Activated CD4-positive, alpha-beta T cell treated with anti-CD3 and anti-CD28 coated beads for 36 hours (primary cell): ENCODE measurements around the gene DGKG. TPM values are rescaled to one million over a fixed set of nuclear protein-coding genes. Genes with fewer than 3 reads are reported as not detected.

Experiments used
- ATAC-seq: fragments of 200-7000 bp; cut with Tn5 transposase; one replicate; pipeline ENCODE4 v1.10.0; 2021; ENCODE audit warnings: mild to moderate bottlenecking, moderate library complexity
- CTCF ChIA-PET: fragments of 350-600 bp; sonication (Branson Sonifier 250); formaldehyde crosslinking; loops from one replicate; lab custom pipeline; 2021; ENCODE audit warnings: antibody characterized with exemption; lab: Charles Lee
- POLR2A ChIA-PET: fragments of 350-600 bp; sonication (Branson Sonifier 250); formaldehyde crosslinking; loops from one replicate; lab custom pipeline; 2021; ENCODE audit warnings: antibody characterized with exemption, inconsistent platforms; lab: Charles Lee
- DNase-seq: peaks from one replicate; pipeline ENCODE4 v3.0.0-alpha.2; 2020
- H3K27ac Mint-ChIP-seq: one replicate; pipeline ENCODE4 v1.8.0; 2021; ENCODE audit warnings: mixed read lengths
- H3K27me3 Mint-ChIP-seq: one replicate; pipeline ENCODE4 v1.8.0; 2021; ENCODE audit warnings: mixed read lengths
- H3K36me3 Mint-ChIP-seq: one replicate; pipeline ENCODE4 v1.8.0; 2021; ENCODE audit warnings: low read depth, mixed read lengths
- H3K4me1 Mint-ChIP-seq: one replicate; pipeline ENCODE4 v1.8.0; 2021; ENCODE audit warnings: mixed read lengths
- H3K4me3 Mint-ChIP-seq: one replicate; pipeline ENCODE4 v1.8.0; 2021; ENCODE audit warnings: mild to moderate bottlenecking, moderate library complexity, mixed read lengths
- H3K9me3 Mint-ChIP-seq: one replicate; pipeline ENCODE4 v1.8.0; 2021; ENCODE audit warnings: low read depth, mixed read lengths
- intact Hi-C, 2 experiments: fragments of 100-400 bp; cut with DNase I in 1 of 2; cut with micrococcal nuclease in 1 of 2; formaldehyde crosslinking; loops; one replicate each; pipeline versions ENCODE4 v1.14.2 to v1.15.1; 2022 to 2024; cut with DNase I, micrococcal nuclease
- total RNA-seq, 2 experiments: library from RNA; stranded (reverse); gene quantifications; one replicate each; pipeline ENCODE4 v1.2.3, GENCODE V29; 2021

The DGKG gene
- total RNA-seq, 2 experiments from 2014 or later, result 0.71 to 1.3 TPM

DNA sequence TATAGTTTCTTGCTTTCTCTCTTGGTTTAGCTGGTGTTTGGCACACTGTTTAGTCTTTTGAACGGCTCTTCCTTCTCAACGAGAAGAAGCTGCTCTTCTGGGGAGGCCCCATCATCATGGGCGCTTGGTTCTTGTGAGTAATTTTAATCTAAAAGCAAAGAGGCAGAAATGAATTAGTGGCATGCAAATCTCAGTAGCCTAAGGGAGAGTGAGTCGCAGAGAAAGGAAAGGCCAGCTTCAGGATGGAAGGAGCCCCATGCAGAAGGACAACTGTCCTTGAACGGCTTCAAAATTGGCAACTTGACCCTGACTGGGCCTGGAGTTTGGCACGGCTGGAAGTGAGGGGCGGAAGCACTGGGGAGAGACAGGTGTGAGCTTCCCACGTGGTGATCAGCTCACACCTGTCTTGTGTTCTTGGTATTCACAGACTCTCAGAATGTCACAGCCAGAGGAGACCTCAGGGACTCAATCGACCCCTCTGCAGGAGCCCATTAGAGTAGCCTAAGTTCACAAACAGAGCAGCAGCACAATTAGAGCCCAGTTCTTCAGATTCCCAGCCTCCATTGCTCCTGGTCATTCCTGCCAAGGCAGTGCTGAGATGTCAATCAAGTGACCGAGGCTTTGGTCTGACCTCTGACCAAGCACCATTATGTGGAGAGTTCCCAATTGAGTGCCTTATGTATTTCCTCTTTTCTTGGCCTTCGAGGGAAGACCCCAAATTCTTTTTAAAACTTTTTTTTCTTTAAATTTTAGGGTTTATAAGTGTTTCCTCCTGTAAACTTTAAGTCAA, 211.8 kb downstream of the DGKG start:
- intact Hi-C loops, result loop anchor here (2.0 to 5.0 kb wide), 2 partner anchors 39 to 387 kb away; no protein-coding TSS in a partner anchor
- DNase-seq (no peak), ATAC-seq (no peak)
- H3K4me3 Mint-ChIP-seq, result no peak overlapping the region
- CTCF ChIA-PET, result no interaction called here
- no peaks in the 10 kb centered on the region for H3K36me3 Mint-ChIP-seq
- no peaks in the 10 kb centered on the region for H3K9me3 Mint-ChIP-seq
- H3K27me3 Mint-ChIP-seq, result peaks cover 38% of the 10 kb centered on the region
- POLR2A ChIA-PET, result no interaction called here
- H3K4me1 Mint-ChIP-seq, result peaks cover 13% of the 10 kb centered on the region
- H3K27ac Mint-ChIP-seq, result no peak overlapping the region

DNA sequence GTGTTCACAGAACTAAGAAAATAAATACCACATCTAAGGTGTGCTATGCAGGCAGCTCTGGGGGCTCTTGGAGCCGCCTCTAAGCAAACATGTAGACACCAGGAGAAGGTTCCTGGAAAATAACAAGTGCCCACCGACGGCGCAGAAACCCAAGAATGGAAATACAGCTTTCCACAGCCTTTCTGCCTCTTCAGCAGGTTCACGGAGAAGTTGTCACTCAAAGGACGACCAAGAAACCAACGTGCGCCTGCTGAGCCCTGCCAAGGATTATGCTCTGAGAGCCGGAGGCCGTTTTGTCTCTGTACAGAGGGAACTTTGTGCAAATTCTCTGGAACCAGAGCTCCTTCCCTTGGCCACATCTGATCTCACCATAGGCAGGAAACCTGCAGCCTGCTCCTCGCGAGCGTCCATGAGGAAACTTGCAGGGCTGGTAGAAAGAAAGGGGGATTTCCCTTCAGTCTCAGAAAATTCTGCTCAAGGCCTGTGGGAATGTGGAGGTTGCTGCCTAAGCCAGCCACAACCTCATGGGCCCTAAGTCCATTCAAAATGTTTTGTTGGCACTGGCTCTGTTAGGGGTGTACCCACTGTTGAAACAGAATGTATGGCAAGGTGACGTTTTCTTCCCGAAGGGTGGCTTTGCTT, 212.6 kb downstream of the DGKG start:
- Mint-ChIP-seq H3K9me3 (no peaks in the 10 kb centered on the region), H3K4me3 (no peak overlapping the region), H3K27me3 (peaks cover 37% of the 10 kb centered on the region), H3K36me3 (no peaks in the 10 kb centered on the region), H3K27ac (no peak overlapping the region), H3K4me1 (peaks cover 13% of the 10 kb centered on the region)
- ATAC-seq (no peak), DNase-seq (no peak)
- intact Hi-C loops, result no loop called here
- ChIA-PET POLR2A (no interaction called here), CTCF (no interaction called here)

DNA sequence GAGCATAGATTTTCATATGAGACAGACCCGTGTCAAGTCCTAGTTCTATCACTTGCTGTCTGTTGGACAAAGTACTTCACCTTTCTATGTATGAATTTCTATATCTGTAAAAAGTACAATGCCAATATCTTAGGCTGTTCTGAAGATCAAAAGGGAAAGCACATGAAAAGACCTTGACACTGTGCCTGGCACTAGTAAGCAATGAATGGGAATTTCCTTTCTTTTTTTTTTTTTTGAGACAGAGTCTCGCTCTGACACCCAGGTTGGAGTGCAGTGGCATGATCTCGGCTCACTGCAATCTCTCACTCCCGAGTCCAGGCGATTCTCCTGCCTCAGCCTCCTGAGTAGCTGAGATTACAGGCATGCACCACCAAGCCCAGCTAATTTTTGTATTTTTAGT, 217.8 kb downstream of the DGKG start:
- ChIA-PET POLR2A (no interaction called here), CTCF (no interaction called here)
- peaks cover 14% of the 10 kb centered on the region for H3K27me3 Mint-ChIP-seq
- no peak overlapping the region for H3K4me3 Mint-ChIP-seq
- H3K9me3 Mint-ChIP-seq, result no peaks in the 10 kb centered on the region
- intact Hi-C loops, result no loop called here
- no peaks in the 10 kb centered on the region for H3K4me1 Mint-ChIP-seq
- DNase-seq (no peak), ATAC-seq (no peak)
- no peak overlapping the region for H3K27ac Mint-ChIP-seq
- H3K36me3 Mint-ChIP-seq, result no peaks in the 10 kb centered on the region

DNA sequence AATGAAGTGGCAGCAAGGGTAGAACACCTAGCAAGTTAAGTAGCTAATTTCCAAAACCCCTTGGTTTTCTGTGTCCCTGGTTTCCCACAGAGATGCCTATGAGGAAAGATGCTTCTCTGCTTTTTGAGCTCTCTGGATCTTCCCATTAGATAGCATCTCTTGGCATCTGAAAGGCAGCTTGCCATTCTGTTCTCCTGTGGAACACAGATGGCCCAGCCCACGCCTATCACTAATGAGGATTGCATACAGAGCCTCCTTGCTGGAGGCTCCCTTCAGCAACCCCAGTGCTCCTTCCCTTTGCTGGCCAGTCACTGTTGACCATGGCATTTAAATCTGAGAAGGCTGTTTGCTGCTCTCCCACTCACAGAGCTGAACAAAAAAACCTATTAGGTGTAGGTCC, 218.8 kb downstream of the DGKG start:
- H3K27me3 Mint-ChIP-seq, result peaks cover 12% of the 10 kb centered on the region
- DNase-seq, result no peak
- H3K4me1 Mint-ChIP-seq, result no peaks in the 10 kb centered on the region
- H3K36me3 Mint-ChIP-seq, result no peaks in the 10 kb centered on the region
- no peak for ATAC-seq
- intact Hi-C loops, result no loop called here
- H3K9me3 Mint-ChIP-seq, result no peaks in the 10 kb centered on the region
- ChIA-PET POLR2A (interaction anchor here (0.6 to 0.8 kb wide), 2 partner anchors 560 to 1299 kb away, joined by 3 read pairs; no protein-coding TSS in a partner anchor), CTCF (no interaction called here)
- H3K4me3 Mint-ChIP-seq, result no peak overlapping the region
- no peak overlapping the region for H3K27ac Mint-ChIP-seq

DNA sequence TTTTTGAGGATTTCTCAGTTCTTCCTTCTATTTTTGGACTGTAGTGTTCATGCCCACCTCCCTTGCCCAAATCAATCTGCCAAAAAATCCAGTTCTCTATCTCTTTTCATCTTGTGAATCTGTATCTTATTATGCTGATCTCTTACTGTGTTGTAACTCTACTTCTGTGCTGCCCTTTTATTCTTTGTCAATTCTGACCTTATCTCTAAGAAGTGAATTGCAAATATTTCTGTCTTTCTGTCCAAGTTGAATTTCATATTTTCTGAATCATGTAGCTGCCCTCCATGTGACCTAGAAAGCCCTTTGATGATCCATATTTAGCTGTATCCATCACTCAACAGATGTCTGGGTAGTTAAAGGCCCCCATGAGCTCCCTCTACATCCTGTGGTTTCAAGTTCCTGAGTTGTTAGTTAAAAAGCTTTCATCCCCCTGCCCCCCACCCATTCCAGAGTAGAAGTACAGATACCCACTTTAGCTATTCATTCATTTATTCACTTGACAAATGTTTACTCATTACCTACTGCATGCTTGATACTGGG, 219.6 kb downstream of the DGKG start:
- Mint-ChIP-seq H3K27me3 (peaks cover 12% of the 10 kb centered on the region), H3K4me1 (no peaks in the 10 kb centered on the region), H3K36me3 (no peaks in the 10 kb centered on the region), H3K9me3 (no peaks in the 10 kb centered on the region), H3K27ac (no peak overlapping the region), H3K4me3 (no peak overlapping the region)
- intact Hi-C loops, result no loop called here
- no peak for ATAC-seq
- CTCF ChIA-PET, result interaction anchor here (0.7 kb wide), 1 partner anchor 277 kb away, joined by 3 read pairs; no protein-coding TSS in a partner anchor
- POLR2A ChIA-PET, result interaction anchor here (0.6 to 0.8 kb wide), 2 partner anchors 561 to 1300 kb away, joined by 3 read pairs; no protein-coding TSS in a partner anchor
- no peak for DNase-seq

DNA sequence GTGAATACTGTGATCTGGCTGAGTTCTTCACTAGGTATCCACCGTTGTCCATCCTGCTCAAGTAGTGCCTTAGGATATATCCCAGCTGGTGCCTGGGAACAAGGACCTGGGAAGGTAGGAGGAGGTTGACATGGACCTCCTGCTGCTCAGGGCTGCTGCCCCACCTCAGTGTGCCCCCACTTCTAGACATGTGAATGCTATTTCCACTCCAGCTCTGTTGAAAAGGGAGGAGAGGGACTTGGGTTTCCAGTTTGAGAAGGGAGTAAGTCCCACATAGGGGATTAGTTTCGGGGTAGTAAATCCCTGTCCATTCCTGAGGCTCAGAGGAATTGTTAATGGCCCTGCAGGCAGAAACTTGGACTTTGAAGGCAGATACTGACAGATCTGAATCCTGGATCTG, 220.2 kb downstream of the DGKG start:
- Mint-ChIP-seq H3K4me3 (no peak overlapping the region), H3K27ac (no peak overlapping the region), H3K4me1 (no peaks in the 10 kb centered on the region), H3K9me3 (no peaks in the 10 kb centered on the region), H3K36me3 (no peaks in the 10 kb centered on the region), H3K27me3 (peaks cover 12% of the 10 kb centered on the region)
- ChIA-PET POLR2A (no interaction called here), CTCF (interaction anchor here (0.7 kb wide), 1 partner anchor 278 kb away, joined by 3 read pairs; no protein-coding TSS in a partner anchor)
- DNase-seq, result no peak
- ATAC-seq, result no peak
- intact Hi-C loops, result no loop called here

DNA sequence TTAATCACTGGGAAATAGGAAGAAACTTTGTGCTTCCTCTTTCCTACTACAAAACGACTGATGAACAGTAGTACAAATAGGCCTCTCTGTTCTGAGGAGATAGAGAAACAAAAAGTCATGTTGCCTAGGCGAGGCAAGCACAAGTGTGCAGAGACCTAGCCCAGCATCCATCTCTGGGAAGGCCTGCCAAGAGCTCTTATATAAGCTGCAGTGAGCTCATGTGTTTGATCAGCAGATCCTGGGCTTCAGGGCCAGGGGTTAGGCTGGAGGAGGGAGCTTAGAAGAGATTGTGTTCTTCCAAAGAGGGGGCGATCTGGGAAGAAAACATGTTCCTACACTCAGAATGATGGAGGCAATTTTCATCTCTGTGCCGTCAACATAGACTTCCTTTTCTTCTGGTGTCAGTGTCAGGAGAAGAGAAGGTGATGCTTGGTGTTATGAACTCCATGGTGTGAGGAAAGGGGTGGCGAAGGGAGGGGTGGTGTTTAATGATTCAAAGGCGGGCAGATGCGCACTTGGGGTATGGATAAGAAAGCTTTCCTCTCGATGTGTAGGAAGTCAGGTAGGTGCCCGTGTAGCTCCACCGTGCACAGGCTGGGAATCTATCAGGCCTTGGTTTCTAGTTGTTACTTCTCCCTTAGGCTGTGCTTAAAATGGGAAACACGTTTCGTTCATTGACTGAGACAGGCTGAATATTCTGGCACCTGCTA, 223.6 kb downstream of the DGKG start:
- CTCF ChIA-PET, result interaction anchor here (0.6 to 1.5 kb wide), 2 partner anchors 46 to 195 kb away, joined by 3 read pairs; no protein-coding TSS in a partner anchor
- H3K27ac Mint-ChIP-seq, result no peak overlapping the region

DNA sequence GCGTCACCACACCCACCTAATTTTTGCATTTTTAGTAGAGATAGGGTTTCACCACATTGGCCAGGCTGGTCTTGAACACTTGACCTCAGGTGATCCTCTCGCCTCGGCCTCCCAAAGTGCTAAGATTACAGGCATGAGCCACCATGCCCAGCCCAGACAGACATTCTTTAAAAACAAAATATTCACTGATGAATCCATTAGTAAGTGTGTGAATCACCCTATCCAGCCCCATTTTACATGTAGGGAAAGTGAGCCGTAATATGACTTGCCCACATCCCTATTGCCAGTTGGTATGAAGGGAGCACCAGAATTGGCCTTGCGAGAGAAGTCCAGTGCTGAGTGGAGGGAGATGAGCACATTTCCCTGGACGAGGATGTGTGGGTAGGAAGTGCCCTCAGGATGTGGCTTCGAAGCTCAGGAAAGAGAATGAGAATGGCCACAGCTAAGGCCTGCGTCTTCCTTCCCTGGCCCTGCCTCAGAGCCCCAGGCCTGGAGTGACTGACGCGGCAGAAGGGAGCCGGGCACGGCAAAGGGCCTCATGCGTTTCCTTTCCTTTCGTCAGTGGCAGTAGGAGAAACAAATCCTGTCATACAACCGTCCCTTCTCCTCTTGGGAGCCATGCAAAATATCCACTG, 224.9 kb downstream of the DGKG start:
- ChIA-PET POLR2A (no interaction called here), CTCF (no interaction called here)
- ATAC-seq (no peak), DNase-seq (no peak)
- Mint-ChIP-seq H3K9me3 (no peaks in the 10 kb centered on the region), H3K27me3 (peaks cover 6% of the 10 kb centered on the region), H3K27ac (no peak overlapping the region), H3K36me3 (no peaks in the 10 kb centered on the region), H3K4me3 (no peak overlapping the region), H3K4me1 (no peaks in the 10 kb centered on the region)
- intact Hi-C loops, result no loop called here

More for the DNA sequence above, 223.6 kb downstream of the DGKG start:
- H3K9me3 Mint-ChIP-seq, result no peaks in the 10 kb centered on the region
- ATAC-seq (no peak), DNase-seq (no peak)
- H3K36me3 Mint-ChIP-seq, result no peaks in the 10 kb centered on the region
- H3K4me3 Mint-ChIP-seq, result no peak overlapping the region
- POLR2A ChIA-PET, result no interaction called here
- intact Hi-C loops, result no loop called here
- peaks cover 8% of the 10 kb centered on the region for H3K27me3 Mint-ChIP-seq
- H3K4me1 Mint-ChIP-seq, result no peaks in the 10 kb centered on the region

DNA sequence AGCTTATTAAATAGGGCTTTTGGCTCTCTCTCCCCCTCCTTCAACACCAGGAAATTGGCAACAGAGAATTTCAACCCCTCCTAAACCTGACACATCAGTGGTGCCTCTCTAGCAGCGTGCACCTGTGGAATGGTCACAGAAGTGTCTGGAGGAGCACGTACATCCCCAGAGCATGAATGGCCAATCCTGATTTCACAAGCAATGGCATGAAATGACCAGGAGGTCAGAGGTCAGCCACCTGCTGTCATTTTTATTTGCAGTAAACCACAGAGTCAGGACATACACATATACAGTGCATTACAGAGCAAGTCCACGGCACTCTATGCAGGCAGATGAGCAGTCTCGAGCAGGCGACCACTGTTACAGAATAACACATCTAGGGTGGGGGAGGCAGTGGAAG, 228.1 kb downstream of the DGKG start:
- intact Hi-C loops, result no loop called here
- H3K4me3 Mint-ChIP-seq, result no peak overlapping the region
- ChIA-PET POLR2A (no interaction called here), CTCF (interaction anchor here (0.6 kb wide), 2 partner anchors 15 to 133 kb away, joined by 3 to 4 read pairs; no protein-coding TSS in a partner anchor)
- H3K27ac Mint-ChIP-seq, result no peak overlapping the region
- H3K9me3 Mint-ChIP-seq, result no peaks in the 10 kb centered on the region
- ATAC-seq (no peak), DNase-seq (no peak)
- no peaks in the 10 kb centered on the region for H3K4me1 Mint-ChIP-seq
- peaks cover 8% of the 10 kb centered on the region for H3K27me3 Mint-ChIP-seq
- H3K36me3 Mint-ChIP-seq, result no peaks in the 10 kb centered on the region

DNA sequence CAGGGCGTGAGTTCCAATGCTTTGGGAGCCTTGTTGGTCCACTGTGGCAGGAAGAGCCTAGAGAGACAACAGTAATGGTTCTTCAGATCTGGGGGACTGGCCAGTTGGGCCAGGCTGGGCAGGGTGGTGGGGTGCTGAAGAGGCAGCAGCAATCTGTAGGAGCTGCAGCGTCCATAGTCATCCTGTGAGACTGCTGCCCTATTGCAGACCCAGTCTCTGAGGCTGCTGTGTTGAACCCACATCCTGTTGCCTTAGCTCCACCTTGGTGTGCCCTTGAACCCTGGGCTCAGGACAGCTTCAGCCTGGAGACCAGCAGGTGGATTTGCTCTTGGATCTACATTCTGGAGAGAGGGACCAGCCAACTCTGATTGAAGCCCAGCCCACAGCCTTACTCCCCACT, 229.5 kb downstream of the DGKG start:
- no peaks in the 10 kb centered on the region for H3K36me3 Mint-ChIP-seq
- peaks cover 8% of the 10 kb centered on the region for H3K27me3 Mint-ChIP-seq
- H3K27ac Mint-ChIP-seq, result no peak overlapping the region
- H3K4me3 Mint-ChIP-seq, result no peak overlapping the region
- DNase-seq, result no peak
- intact Hi-C loops, result no loop called here
- no peak for ATAC-seq
- no peaks in the 10 kb centered on the region for H3K4me1 Mint-ChIP-seq
- ChIA-PET POLR2A (no interaction called here), CTCF (no interaction called here)
- no peaks in the 10 kb centered on the region for H3K9me3 Mint-ChIP-seq

DNA sequence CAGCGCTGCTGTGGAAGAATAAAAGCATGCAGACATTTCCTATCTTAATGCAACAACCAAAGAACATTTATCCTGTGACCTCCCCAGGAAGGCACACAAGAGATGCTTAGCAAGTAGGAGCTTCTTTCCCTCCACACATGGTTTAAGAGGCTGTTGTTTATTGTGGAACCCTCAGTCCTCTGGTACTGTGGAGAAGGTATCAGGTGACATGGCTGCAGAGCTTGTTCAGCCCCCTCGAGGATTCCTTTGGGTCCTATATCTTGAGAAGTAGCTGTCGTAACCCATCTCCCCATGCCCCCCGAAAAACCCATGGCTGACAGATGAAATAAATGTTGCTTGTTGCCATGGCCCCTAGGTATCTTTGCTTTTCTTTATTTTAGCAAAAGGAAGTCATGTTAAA, 232.8 kb downstream of the DGKG start:
- H3K9me3 Mint-ChIP-seq, result no peaks in the 10 kb centered on the region
- no peak for ATAC-seq
- DNase-seq, result no peak
- H3K27me3 Mint-ChIP-seq, result peaks cover 4% of the 10 kb centered on the region
- H3K4me1 Mint-ChIP-seq, result no peaks in the 10 kb centered on the region
- intact Hi-C loops, result no loop called here
- H3K36me3 Mint-ChIP-seq, result no peaks in the 10 kb centered on the region
- no peak overlapping the region for H3K4me3 Mint-ChIP-seq
- POLR2A ChIA-PET, result no interaction called here
- CTCF ChIA-PET, result no interaction called here
- H3K27ac Mint-ChIP-seq, result no peak overlapping the region
